GM18867 (cell line): ENCODE results near the gene CCDC83.
A peak's percentile ranks its signal among the peaks of the same experiment; 100 is the strongest.
"Not testable (repeated sequence)": the region's sequence is repeated elsewhere in the genome, so short reads cannot be mapped to it uniquely, and the experiment has no call there.

ENCODE experiments used
- ATAC-seq: cut with Tn5 transposase; IDR thresholded peaks from one replicate; pipeline ENCODE4 v1.9.1; 2021; ENCODE audit warnings: mild to moderate bottlenecking, moderate library complexity; ENCODE audit not compliant: unreplicated experiment

The CCDC83 gene

GRCh38 chr11:85835263-85835662 lies 19.9 kb upstream of the CCDC83 start:
- ATAC-seq: no peak

- no peak for ATAC-seq
Observed at GRCh38 chr11:85835729-85836128, 19.5 kb upstream of the CCDC83 start.

- ATAC-seq: not testable (repeated sequence)
Observed at GRCh38 chr11:85840932-85841331, 14.3 kb upstream of the CCDC83 start.

GRCh38 chr11:85843929-85844328 lies 11.3 kb upstream of the CCDC83 start:
- ATAC-seq: no peak

- ATAC-seq: peak; percentile 49
Observed at GRCh38 chr11:85844439-85845123, 10.6 kb upstream of the CCDC83 start.

- no peak for ATAC-seq
Observed at GRCh38 chr11:85845124-85845631, 10.0 kb upstream of the CCDC83 start.

GRCh38 chr11:85847436-85847835 lies 7.7 kb upstream of the CCDC83 start:
- ATAC-seq: no peak

GRCh38 chr11:85848006-85848405 lies 7.2 kb upstream of the CCDC83 start:
- ATAC-seq: no peak

GRCh38 chr11:85848556-85848955 lies 6.6 kb upstream of the CCDC83 start:
- no peak for ATAC-seq

GRCh38 chr11:85852754-85853153 lies 2.4 kb upstream of the CCDC83 start:
- not testable (repeated sequence) for ATAC-seq

- ATAC-seq: not testable (repeated sequence)
Observed at GRCh38 chr11:85853541-85853940, 1.6 kb upstream of the CCDC83 start.

- ATAC-seq: no peak
Observed at GRCh38 chr11:85854212-85854556, 999 bp upstream of the CCDC83 start.

- peak; percentile 100 for ATAC-seq
Observed at GRCh38 chr11:85854557-85855340, 434 bp upstream of the CCDC83 start.

GRCh38 chr11:85857098-85857497 lies 1.9 kb downstream of the CCDC83 start:
- no peak for ATAC-seq

- ATAC-seq: not testable (repeated sequence)
Observed at GRCh38 chr11:85859541-85859940, 4.4 kb downstream of the CCDC83 start.

- ATAC-seq: no peak
Observed at GRCh38 chr11:85863855-85864254, 8.7 kb downstream of the CCDC83 start.

- no peak for ATAC-seq
Observed at GRCh38 chr11:85866137-85866827, 11.1 kb downstream of the CCDC83 start.

- ATAC-seq: no peak
Observed at GRCh38 chr11:85867751-85868150, 12.6 kb downstream of the CCDC83 start.

- ATAC-seq: no peak
Observed at GRCh38 chr11:85869781-85870180, 14.6 kb downstream of the CCDC83 start.

GRCh38 chr11:85874265-85874664 lies 19.1 kb downstream of the CCDC83 start:
- ATAC-seq: no peak

GRCh38 chr11:85875505-85875904 lies 20.3 kb downstream of the CCDC83 start:
- no peak for ATAC-seq

- ATAC-seq: no peak
Observed at GRCh38 chr11:85884581-85885021, 29.4 kb downstream of the CCDC83 start.
